Spleen (tissue), 7 donors: ENCODE data around the gene MYO5B.

Experiments
- POLR2A ChIP-seq, 3 donors: fragments of 450-650 bp; IDR thresholded peaks; one replicate each; pipeline ENCODE4 v1.5.1; 2017; ENCODE audit warnings: antibody characterized with exemption in 3 of 3, mild to moderate bottlenecking in 1 of 3
- POLR2AphosphoS5 ChIP-seq, 3 donors: sonication (generic); formaldehyde crosslinking; IDR thresholded peaks; one replicate each; pipeline ENCODE4 v1.5.1; 2017; ENCODE audit warnings: antibody characterized with exemption in 3 of 3
- TF ChIP-seq, protein P1 (sequence below), 11 experiments: fragments of 200-600 bp in 7 of 11; fragments of 450-650 bp in 4 of 11; sonication (generic) in 4 of 11; IDR thresholded peaks in 8 of 11; conservative IDR thresholded peaks in 3 of 11; 1 replicate in 7 of 11; 2 replicates in 4 of 11; pipeline versions ENCODE4 v1.4.0 to v1.8.0; 2016 to 2021; ENCODE audit warnings: antibody characterized with exemption in 11 of 11, inconsistent platforms in 4 of 11, mild to moderate bottlenecking in 1 of 11
- donor health status: DM: no; HTN: no; CAD: no; lungs with moderate emphysema.
- donor health status: DM: no; HTN: no; CAD: no.
- donor health status: DM: no; HTN: no; CAD: no.

DNA sequence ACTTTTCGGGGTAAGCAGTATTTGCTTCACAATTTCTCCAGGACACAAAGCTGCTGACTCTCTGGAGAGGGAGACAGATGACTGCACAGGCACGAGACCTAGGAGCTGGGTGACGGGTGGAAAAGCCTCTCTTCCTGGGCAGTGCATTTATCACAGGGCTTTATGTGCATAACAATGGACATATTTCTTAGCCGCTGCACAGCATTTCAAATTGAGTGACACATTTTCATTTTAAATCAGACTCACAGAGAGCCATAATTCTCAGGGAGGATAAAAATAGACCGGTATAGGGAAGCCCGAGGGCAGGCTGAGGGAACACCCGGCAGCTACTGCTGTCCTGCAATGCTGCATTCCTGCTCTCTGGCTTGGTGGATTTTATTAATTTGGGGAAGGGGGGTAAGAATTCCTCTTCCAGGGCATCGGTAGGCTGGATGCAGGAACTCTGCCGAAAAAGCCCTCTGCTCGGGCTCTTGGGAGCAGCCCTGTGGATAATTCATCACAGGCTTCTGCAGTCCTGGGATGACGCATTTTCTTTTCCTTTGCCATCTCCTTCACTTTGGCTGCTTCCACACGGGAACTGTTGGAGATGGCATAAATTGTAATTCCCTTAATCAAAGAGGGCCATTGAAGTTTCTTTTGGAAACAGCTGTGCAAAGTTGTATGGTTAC lies 273.5 kb downstream of the MYO5B start:
- TF ChIP-seq, protein P1, sequence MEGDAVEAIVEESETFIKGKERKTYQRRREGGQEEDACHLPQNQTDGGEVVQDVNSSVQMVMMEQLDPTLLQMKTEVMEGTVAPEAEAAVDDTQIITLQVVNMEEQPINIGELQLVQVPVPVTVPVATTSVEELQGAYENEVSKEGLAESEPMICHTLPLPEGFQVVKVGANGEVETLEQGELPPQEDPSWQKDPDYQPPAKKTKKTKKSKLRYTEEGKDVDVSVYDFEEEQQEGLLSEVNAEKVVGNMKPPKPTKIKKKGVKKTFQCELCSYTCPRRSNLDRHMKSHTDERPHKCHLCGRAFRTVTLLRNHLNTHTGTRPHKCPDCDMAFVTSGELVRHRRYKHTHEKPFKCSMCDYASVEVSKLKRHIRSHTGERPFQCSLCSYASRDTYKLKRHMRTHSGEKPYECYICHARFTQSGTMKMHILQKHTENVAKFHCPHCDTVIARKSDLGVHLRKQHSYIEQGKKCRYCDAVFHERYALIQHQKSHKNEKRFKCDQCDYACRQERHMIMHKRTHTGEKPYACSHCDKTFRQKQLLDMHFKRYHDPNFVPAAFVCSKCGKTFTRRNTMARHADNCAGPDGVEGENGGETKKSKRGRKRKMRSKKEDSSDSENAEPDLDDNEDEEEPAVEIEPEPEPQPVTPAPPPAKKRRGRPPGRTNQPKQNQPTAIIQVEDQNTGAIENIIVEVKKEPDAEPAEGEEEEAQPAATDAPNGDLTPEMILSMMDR (IDR thresholded peaks at IDR 0.05 in 8 of 11, conservative IDR thresholded peaks at IDR 0.05 in 3 of 11): no peak
- no peak for TF ChIP-seq POLR2A (IDR thresholded peaks at IDR 0.05)
- TF ChIP-seq POLR2AphosphoS5 (IDR thresholded peaks at IDR 0.05): no peak
